ENCODE measurements around the gene ATP2A1.

The ATP2A1 gene

DNA sequence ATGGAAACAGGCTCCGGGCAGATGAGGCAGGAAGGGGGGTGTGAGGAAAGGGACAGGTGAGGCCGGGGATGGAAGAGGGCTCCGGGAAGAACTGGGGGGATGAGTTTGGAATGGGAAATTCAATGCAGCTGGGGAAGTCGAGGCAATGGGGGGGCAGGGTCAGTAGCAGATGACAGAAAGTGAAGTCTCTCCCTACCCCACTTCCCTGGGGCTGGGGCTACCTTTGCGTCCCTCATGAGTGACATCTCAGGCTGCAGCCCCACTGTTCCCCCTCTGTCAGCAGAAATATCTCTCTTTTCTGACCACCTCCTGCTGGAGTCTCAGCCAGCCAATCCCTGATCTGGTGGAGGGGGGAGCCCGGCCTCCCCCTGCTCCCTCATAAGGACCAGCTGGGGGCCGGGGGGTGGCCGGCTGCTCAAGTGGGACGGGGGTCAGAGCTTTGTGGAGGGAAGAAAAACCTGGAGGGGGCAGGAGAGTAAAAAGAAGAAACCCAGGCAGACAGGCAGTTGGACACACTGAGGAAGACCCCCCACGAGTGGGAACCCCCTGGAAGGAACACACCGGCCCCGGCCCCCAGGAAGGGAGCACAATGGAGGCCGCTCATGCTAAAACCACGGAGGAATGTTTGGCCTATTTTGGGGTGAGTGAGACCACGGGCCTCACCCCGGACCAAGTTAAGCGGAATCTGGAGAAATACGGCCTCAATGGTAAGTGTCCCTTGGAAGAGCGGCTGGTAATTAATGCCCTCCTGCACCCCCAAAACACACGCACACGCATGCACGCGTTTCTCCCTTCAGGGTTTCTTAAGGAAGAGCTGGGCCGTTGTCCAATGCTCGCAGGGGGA lies at the start of gene ATP2A1:
Gene ATP2A1 (plus strand): TSS at position 406 of the 844 bp plus-strand sequence. CDS start 184 bp downstream, at position 590.
- DNase-seq (ENCODE audit: extremely low read depth in 1 of 2, low read depth in 1 of 2): no peak

- DNase-seq (ENCODE audit: extremely low read depth in 1 of 2, low read depth in 1 of 2): no peak
Measured at GRCh38 chr16:28829747-28830146, 48.5 kb upstream of the ATP2A1 start.

DNA sequence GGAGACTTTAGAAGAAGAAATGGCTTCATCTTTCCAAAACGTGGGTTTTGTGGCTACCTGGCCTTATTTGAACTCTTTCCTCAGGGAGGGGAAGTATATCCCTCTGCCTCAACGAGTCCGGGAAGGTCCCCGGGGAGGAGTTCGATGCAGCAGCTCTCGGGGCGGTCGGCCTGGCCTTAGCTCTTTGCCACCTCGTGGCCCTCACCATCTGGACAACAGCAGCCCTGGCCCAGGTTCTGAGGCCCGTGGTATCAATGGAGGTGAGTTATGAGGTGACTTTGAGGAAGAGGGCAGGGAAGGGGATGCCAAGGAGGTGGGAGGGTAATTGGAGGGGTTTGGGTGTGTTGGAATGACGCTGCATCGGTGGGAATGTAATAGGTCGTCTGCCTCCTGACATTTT lies 47.8 kb upstream of the ATP2A1 start:
- no peak for DNase-seq (ENCODE audit: extremely low read depth in 1 of 2, low read depth in 1 of 2)

DNA sequence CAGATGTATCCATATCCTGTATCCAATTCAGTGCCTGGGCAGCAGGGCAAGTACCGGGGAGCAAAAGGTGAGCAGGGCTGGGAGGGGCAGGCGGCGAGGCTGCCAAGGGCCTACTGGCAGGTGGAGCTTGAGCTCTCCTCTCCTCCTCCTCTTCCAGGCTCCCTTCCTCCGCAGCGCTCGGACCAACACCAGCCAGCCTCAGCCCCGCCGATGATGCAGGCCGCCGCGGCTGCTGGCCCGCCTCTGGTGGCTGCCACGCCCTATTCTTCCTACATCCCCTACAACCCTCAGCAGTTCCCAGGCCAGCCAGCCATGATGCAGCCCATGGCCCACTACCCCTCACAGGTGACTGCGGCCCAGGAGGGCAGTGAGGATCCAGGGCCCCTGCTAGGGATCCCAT lies 43.9 kb upstream of the ATP2A1 start:
- no peak for DNase-seq (ENCODE audit: extremely low read depth in 1 of 2, low read depth in 1 of 2)

DNA sequence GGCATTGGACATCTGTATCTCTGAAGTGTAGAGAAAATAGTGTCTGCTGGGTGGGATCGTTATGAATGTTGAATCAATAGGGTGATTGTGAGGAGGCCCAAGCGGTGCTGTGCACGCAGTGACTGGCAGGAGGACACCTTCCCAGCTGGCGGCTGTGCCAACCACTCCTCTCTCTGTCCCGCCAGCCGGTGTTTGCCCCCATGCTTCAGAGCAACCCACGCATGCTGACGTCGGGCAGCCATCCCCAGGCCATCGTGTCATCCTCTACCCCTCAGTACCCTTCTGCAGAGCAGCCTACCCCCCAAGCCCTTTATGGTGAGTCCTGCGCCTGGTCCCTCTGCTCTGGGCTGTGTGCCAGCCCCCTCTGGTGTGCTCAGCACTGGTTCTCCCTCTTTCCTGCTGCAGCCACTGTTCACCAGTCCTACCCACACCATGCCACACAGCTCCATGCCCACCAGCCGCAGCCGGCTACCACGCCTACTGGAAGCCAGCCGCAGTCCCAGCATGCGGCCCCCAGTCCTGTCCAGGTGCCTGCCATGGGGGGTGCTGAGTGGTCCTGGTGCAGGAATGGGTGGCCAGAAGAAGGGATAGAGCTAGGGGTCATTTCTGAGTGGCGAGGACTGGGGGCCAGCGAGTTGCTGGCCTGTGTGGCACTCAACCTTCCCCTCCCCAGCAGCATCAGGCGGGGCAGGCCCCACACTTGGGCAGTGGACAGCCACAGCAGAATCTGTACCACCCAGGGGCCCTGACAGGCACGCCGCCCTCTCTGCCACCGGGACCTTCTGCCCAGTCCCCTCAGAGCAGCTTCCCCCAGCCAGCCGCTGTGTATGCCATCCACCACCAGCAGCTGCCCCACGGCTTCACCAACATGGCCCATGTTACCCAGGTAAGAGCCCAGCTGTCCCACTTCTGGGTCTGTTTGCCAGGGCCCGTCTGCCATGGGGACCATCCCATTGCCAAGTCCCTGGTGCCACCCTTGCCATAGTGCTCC lies 43.1 kb upstream of the ATP2A1 start:
- no peak for DNase-seq (ENCODE audit: extremely low read depth in 1 of 2, low read depth in 1 of 2)

DNA sequence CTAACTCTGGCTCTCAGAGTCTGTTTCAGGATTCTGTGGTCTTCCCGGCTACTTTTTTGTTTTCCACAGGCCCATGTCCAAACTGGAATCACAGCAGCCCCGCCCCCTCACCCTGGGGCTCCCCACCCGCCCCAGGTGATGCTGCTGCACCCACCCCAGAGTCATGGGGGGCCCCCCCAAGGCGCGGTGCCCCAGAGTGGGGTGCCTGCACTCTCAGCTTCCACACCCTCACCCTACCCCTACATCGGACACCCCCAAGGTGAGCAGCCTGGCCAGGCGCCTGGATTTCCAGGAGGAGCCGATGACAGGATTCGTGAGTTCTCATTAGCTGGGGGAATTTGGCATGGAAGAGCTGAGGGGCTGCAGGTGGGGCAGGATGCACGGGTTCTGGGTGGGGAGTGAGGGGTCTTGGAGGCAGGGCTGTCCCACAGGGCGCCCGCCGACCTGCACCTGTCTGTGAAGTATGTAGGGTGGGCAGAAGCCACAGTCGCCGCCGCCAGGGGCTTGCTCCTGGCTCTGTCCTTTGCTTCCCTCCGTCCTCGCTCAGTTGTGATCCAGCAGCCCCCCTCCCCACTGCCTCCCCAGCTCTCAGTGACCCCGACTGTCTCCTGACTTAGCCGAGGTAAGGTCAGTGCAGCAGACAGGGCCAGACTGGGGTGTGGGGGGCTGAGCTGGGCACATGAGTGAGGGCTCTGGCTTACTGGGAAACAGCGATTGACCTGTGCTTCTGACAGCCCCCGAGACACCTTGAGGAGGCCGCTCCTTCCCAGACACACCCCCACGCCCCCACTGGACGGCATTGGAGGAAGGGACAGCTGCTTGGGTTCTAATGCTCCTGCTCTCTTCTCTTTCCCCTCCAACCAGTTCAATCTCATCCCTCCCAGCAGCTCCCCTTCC lies 42.2 kb upstream of the ATP2A1 start:
- no peak for DNase-seq (ENCODE audit: extremely low read depth in 1 of 2, low read depth in 1 of 2)

DNA sequence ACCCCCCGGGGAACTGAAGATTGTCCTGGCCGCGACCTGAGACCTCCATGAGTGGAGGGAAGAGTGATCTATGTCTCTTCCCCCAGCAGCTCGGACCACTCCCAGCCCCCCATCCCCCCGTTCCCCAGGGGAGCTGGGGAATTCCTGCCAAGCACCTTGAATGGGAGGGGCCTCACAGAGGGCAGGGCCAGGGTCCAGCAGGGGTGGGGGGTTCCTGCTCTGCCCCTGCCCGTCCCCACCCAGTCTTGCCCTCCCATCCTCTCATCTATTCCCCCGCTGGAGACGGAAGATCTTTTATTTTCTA lies 41.6 kb upstream of the ATP2A1 start:
- DNase-seq (ENCODE audit: extremely low read depth in 1 of 2, low read depth in 1 of 2): no peak

- DNase-seq (ENCODE audit: extremely low read depth in 1 of 2, low read depth in 1 of 2): no peak
Measured at GRCh38 chr16:28837672-28838557, 40.4 kb upstream of the ATP2A1 start.

- DNase-seq (ENCODE audit: extremely low read depth in 1 of 2, low read depth in 1 of 2): no peak
Measured at GRCh38 chr16:28838558-28838918, 39.8 kb upstream of the ATP2A1 start.

GRCh38 chr16:28839004-28839639 lies 39.2 kb upstream of the ATP2A1 start:
- DNase-seq (ENCODE audit: extremely low read depth in 1 of 2, low read depth in 1 of 2): no peak

GRCh38 chr16:28839899-28840298 lies 38.4 kb upstream of the ATP2A1 start:
- no peak for DNase-seq (ENCODE audit: extremely low read depth in 1 of 2, low read depth in 1 of 2)

GRCh38 chr16:28842696-28843095 lies 35.6 kb upstream of the ATP2A1 start:
- DNase-seq (ENCODE audit: extremely low read depth in 1 of 2, low read depth in 1 of 2): no peak

GRCh38 chr16:28843766-28844165 lies 34.5 kb upstream of the ATP2A1 start:
- no peak for DNase-seq (ENCODE audit: extremely low read depth in 1 of 2, low read depth in 1 of 2)

DNA sequence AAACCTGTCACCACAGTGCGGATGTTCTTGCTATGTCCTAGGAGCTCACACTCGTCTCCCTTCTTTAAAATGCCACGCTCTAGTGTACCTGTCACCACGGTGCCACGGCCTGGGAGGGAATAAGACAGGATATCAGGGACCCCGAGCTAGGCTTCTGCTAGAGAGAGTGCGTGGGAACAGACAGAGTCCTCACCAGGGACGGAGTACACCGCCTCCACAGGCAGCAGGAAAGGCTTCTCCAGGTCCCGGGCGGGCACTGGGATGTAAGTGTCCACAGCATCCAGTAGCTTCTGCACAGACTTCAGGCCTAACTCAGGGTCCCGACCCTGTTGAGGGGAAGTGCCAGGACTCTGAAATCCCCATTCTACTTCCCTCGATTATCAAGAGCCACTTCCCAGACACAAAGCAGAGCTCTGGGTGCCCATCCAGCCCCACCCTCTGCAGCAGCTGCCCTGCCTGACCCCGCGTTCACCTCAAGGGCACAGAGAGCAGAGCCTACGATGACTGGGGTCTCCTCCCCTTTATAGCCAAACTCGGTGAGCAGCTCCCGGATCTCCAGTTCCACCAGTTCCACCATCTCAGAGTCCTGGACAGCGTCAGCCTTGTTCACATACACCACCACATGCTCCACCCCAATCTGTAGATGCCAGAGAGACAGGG lies 33.9 kb upstream of the ATP2A1 start:
- no peak for DNase-seq (ENCODE audit: extremely low read depth in 1 of 2, low read depth in 1 of 2)

- DNase-seq (ENCODE audit: extremely low read depth in 1 of 2, low read depth in 1 of 2): no peak
Measured at GRCh38 chr16:28845293-28845692, 33.0 kb upstream of the ATP2A1 start.

DNA sequence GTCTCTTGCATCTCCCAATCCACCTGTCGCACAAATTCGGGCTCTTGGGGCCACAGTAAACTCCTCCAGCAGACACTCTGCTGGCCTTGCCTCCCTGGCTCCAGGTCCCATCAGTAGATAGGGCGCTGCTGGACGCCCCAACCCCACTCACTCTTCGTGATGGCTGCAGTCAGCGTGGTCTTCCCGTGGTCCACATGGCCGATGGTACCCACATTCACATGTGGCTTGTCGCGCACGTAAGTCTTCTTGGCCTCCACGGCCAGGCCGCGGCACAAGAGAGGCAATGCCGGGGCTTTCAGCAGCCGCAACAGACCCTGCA lies 32.6 kb upstream of the ATP2A1 start:
- no peak for DNase-seq (ENCODE audit: extremely low read depth in 1 of 2, low read depth in 1 of 2)

DNA sequence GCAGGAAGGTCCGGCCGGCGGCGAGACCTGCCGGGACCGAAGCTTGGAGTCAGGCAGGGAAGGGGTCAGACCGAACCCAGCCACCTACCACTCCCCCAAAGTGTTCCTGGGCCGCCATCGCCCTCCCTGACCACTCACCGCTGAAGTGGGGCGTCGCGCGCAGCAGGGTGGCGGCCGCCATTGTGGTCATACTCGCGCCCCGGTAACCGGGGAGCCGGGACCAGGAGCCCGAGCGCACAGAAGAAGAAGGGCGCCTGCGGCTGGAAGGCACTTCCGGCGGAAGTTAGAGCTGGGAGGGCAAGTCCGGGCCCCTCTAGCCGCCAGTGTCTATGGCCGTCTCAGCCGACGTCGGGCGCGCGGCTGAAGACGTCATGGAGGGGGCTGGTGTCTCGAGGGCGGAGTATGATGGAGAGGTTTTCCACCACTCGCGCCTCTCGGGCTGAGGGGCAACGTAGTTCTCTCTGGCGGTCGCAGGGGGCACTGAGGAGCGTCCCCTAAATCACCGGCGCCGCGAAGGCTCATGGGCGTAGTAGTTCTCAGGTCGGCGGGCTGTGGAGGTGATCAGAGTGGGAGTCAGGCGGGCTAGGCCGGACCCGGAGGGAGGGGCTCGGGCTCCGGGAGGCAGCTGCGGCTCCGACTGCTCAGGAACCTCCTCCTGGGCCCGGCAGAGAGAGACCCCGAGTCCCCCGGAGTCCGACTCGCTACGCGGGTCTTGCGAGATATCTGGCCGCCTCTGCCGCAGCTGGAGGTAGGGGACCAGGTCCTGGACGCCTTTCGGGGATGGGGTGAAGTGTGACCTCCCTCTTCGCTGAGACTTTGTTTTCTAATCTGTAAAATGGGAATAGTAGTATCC lies 32.0 kb upstream of the ATP2A1 start, which contains the start of gene TUFM:
Gene TUFM (minus strand): TSS at position 269 of the 853 bp plus-strand sequence. CDS start 79 bp downstream, at position 190.
- peak; percentile 93 to 95 for DNase-seq (ENCODE audit: extremely low read depth in 1 of 2, low read depth in 1 of 2)

GRCh38 chr16:28846933-28847273 lies 31.4 kb upstream of the ATP2A1 start:
- no peak for DNase-seq (ENCODE audit: extremely low read depth in 1 of 2, low read depth in 1 of 2)
